Gastroesophageal sphincter (tissue), 3 donors: ENCODE results near the gene COL6A1.

Source experiments
- EP300 ChIP-seq: sonication (generic); formaldehyde crosslinking; IDR thresholded peaks from one replicate; pipeline ENCODE4 v1.6.1; 2017; ENCODE audit warnings: antibody characterized with exemption, mild to moderate bottlenecking
- TF ChIP-seq, protein P1 (sequence below), 4 experiments: fragments of 200-600 bp in 2 of 4; fragments of 450-650 bp in 2 of 4; sonication (generic) in 1 of 4; IDR thresholded peaks; one replicate each; pipeline ENCODE4 v1.5.1; 2017 to 2019; ENCODE audit warnings: antibody characterized with exemption in 4 of 4, mild to moderate bottlenecking in 2 of 4, moderate library complexity in 2 of 4

DNA sequence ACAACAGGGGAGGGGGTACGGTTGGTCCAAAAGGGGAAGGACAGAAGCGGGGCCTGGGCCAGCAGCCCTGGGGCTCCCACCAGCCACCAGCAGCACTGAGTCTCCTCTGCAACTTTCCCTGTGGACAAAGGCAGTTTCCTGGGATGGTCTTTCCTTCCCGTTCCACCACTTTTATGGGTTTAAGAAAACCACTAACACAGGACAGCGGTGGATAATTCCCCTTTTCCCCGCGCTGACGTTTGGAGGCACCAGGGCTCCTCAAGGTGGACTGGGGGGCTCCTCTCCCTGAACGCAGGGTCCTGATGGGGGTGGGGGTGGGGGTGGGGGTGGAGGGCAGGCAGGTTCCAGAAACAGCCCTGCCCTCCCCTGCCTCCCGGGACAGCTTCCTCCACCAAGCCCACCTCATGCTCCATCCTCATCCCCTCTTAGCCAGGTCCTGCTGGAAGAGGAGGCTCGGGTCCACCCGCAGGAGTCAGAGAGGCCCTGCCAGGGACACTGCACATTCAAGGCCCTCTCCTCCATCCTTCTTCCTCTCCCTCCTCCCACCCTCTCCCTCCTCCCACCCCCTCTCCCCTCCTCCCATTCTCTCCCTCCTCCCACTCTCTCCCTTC is 4.8 kb upstream of the COL6A1 start:
- TF ChIP-seq, protein P1, sequence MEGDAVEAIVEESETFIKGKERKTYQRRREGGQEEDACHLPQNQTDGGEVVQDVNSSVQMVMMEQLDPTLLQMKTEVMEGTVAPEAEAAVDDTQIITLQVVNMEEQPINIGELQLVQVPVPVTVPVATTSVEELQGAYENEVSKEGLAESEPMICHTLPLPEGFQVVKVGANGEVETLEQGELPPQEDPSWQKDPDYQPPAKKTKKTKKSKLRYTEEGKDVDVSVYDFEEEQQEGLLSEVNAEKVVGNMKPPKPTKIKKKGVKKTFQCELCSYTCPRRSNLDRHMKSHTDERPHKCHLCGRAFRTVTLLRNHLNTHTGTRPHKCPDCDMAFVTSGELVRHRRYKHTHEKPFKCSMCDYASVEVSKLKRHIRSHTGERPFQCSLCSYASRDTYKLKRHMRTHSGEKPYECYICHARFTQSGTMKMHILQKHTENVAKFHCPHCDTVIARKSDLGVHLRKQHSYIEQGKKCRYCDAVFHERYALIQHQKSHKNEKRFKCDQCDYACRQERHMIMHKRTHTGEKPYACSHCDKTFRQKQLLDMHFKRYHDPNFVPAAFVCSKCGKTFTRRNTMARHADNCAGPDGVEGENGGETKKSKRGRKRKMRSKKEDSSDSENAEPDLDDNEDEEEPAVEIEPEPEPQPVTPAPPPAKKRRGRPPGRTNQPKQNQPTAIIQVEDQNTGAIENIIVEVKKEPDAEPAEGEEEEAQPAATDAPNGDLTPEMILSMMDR (IDR thresholded peaks at IDR 0.05), result no peak
- TF ChIP-seq EP300, result no peak
